Stimulated activated CD8-positive, alpha-beta memory T cell treated with anti-CD3 and anti-CD28 coated beads, Interleukin-12 subunit alpha, Interleukin-12 subunit beta, amount 100 ng/mL, for 24 hours (primary cell): ENCODE data around the gene CNPY1.

Experiments used
- DNase-seq: peaks from one replicate; pipeline ENCODE4 v3.0.0-alpha.2; 2020; ENCODE audit errors: extremely low read depth

The CNPY1 gene

GRCh38 chr7:155489862-155490696 is 56.3 kb downstream of the CNPY1 start:
- DNase-seq, result no peak

- DNase-seq, result no peak
These were observed 57.1 kb downstream of the CNPY1 start for GRCh38 chr7:155489158-155489840.

GRCh38 chr7:155488483-155489127 is 57.8 kb downstream of the CNPY1 start:
- no peak for DNase-seq

GRCh38 chr7:155487509-155488482 is 58.6 kb downstream of the CNPY1 start:
- DNase-seq, result no peak

GRCh38 chr7:155486783-155487508 is 59.4 kb downstream of the CNPY1 start:
- DNase-seq, result no peak

- no peak for DNase-seq
These were observed 61.6 kb downstream of the CNPY1 start for GRCh38 chr7:155484483-155485399.

GRCh38 chr7:155483868-155484325 is 62.5 kb downstream of the CNPY1 start:
- no peak for DNase-seq

GRCh38 chr7:155483245-155483644 is 63.1 kb downstream of the CNPY1 start:
- no peak for DNase-seq

GRCh38 chr7:155482511-155483183 is 63.7 kb downstream of the CNPY1 start:
- no peak for DNase-seq

- DNase-seq, result no peak
These were observed 64.6 kb downstream of the CNPY1 start for GRCh38 chr7:155481764-155482163.

- no peak for DNase-seq
These were observed 68.9 kb downstream of the CNPY1 start for GRCh38 chr7:155477476-155477875.

GRCh38 chr7:155471718-155472117 is 74.6 kb downstream of the CNPY1 start:
- DNase-seq, result no peak

- no peak for DNase-seq
These were observed 75.4 kb downstream of the CNPY1 start for GRCh38 chr7:155470686-155471638.

- DNase-seq, result no peak
These were observed 76.2 kb downstream of the CNPY1 start for GRCh38 chr7:155470186-155470487.

- DNase-seq, result no peak
These were observed 76.8 kb downstream of the CNPY1 start for GRCh38 chr7:155469311-155470185.

- no peak for DNase-seq
These were observed 77.6 kb downstream of the CNPY1 start for GRCh38 chr7:155468785-155469148.
